Nephron progenitor cell (in vitro differentiated cells): Measurements from ENCODE around the gene SLC35B1.
A peak's percentile ranks its signal among the peaks of the same experiment; 100 is the strongest.

ENCODE experiments used
- DNase-seq: peaks from one replicate; pipeline ENCODE4 v3.0.0; 2021
- H3K27ac Mint-ChIP-seq: 2 replicates; pipeline ENCODE4 v1.8.0; 2021; ENCODE audit warnings: mild to moderate bottlenecking, moderate library complexity, mixed read lengths
- H3K27me3 Mint-ChIP-seq: 2 replicates; pipeline ENCODE4 v1.8.0; 2021; ENCODE audit warnings: mild to moderate bottlenecking, low read depth, mixed read lengths; ENCODE audit not compliant: poor library complexity
- H3K36me3 Mint-ChIP-seq: 2 replicates; pipeline ENCODE4 v1.8.0; 2021; ENCODE audit warnings: low read depth, mixed read lengths
- H3K4me1 Mint-ChIP-seq: 2 replicates; pipeline ENCODE4 v1.8.0; 2021; ENCODE audit warnings: mixed read lengths
- H3K4me3 Mint-ChIP-seq: 2 replicates; pipeline ENCODE4 v1.8.0; 2021; ENCODE audit warnings: mild to moderate bottlenecking, moderate library complexity, mixed read lengths
- H3K9me3 Mint-ChIP-seq: 2 replicates; pipeline ENCODE4 v1.8.0; 2021; ENCODE audit warnings: mild to moderate bottlenecking, moderate library complexity, mixed read lengths
- CTCF ChIP-seq: fragments of 200-600 bp; sonication (generic); IDR thresholded peaks from 2 replicates; pipeline ENCODE4 v1.5.0; 2021; ENCODE audit warnings: antibody characterized with exemption

Gene SLC35B1

GRCh38 chr17:49699966-49700575 lies 7.7 kb downstream of the SLC35B1 start:
- TF ChIP-seq CTCF = no peak
- no peak for DNase-seq
- Mint-ChIP-seq H3K4me3 (no peak overlapping the region), H3K27ac (no peak overlapping the region), H3K27me3 (peaks cover 7% of the 10 kb centered on the region), H3K9me3 (no peaks in the 10 kb centered on the region), H3K36me3 (peaks cover 37% of the 10 kb centered on the region), H3K4me1 (peaks cover 13% of the 10 kb centered on the region)

DNA sequence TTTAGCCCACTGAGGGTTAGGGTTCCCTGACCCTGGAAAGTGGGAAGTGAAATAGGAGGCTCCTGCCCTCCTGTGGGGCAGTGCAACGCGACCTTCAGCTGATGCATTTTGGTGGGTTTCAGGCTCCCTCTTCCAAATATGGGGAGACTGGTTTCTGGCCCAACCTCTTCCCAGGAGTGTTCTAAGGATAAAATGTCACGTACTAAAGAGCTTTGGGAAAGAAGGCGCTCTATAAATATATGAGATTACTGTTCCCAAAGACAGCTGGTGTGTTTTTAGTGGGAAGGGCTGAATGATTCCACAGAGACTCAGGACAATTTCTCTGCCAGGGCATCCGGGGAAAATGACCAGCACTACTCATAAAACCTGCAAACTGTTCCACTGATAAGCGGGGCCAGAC lies 9.8 kb downstream of the SLC35B1 start:
- no peak overlapping the region for H3K4me3 Mint-ChIP-seq
- H3K27ac Mint-ChIP-seq = no peak overlapping the region
- no peak for TF ChIP-seq CTCF
- H3K9me3 Mint-ChIP-seq = no peaks in the 10 kb centered on the region
- DNase-seq = no peak
- peaks cover 26% of the 10 kb centered on the region for H3K36me3 Mint-ChIP-seq
- H3K27me3 Mint-ChIP-seq = peaks cover 7% of the 10 kb centered on the region
- H3K4me1 Mint-ChIP-seq = peaks cover 16% of the 10 kb centered on the region

DNA sequence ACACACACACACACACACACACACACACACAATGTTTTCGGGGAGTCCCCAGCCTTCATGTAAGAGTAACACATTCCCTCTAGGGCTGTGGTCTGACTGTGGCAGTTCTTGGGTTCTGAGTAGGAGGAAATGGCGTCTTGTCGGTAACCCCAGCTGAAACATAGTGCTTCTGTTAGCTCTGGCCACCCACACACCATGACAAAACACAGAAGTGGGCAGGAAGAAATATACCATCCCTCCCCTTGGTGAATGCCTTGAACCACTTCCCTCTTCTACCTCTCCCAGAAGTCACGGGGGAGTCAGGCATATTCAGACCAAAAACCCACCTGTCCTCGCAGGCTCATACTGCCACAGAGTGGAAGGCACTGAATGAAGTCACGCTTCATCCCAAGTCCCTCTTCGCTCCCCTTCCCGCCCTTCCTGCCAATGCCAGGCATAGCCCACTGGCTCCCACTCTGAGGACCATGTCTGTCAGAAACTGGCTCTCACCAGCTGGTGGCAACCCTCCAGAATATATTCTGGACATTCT lies 11.5 kb downstream of the SLC35B1 start:
- no peak overlapping the region for H3K27ac Mint-ChIP-seq
- H3K4me1 Mint-ChIP-seq = peaks cover 25% of the 10 kb centered on the region
- peaks cover 18% of the 10 kb centered on the region for H3K36me3 Mint-ChIP-seq
- H3K27me3 Mint-ChIP-seq = peaks cover 15% of the 10 kb centered on the region
- TF ChIP-seq CTCF = no peak
- H3K4me3 Mint-ChIP-seq = no peak overlapping the region
- no peak for DNase-seq
- H3K9me3 Mint-ChIP-seq = no peaks in the 10 kb centered on the region

DNA sequence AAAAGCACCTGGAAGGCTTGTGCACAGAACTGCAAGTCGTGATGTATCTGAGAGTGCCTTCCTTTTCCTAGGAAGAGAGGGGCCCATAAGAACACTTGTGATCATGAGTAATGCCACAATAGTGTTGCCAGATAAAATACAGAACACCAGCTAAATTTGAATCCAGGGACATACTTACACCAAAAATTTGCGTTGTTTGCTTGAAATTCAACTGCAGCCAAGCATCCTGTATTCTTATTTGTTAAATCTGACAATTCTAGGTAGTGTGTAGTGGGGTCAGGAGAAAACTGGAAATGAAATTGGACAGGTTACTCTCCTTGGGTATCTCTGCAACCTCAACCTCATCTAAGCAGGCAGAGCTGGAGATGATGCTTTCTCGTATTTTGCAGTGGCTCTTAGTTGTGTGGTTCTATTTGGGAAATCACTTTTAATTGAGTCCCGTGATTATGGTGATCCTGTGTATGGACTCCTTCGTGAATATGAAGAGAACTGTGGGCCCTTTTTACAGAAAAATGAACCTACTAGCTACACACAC lies 12.0 kb downstream of the SLC35B1 start:
- Mint-ChIP-seq H3K4me1 (peaks cover 30% of the 10 kb centered on the region), H3K27ac (no peak overlapping the region), H3K9me3 (no peaks in the 10 kb centered on the region), H3K27me3 (peaks cover 15% of the 10 kb centered on the region), H3K4me3 (no peak overlapping the region), H3K36me3 (peaks cover 13% of the 10 kb centered on the region)
- no peak for TF ChIP-seq CTCF
- no peak for DNase-seq

DNA sequence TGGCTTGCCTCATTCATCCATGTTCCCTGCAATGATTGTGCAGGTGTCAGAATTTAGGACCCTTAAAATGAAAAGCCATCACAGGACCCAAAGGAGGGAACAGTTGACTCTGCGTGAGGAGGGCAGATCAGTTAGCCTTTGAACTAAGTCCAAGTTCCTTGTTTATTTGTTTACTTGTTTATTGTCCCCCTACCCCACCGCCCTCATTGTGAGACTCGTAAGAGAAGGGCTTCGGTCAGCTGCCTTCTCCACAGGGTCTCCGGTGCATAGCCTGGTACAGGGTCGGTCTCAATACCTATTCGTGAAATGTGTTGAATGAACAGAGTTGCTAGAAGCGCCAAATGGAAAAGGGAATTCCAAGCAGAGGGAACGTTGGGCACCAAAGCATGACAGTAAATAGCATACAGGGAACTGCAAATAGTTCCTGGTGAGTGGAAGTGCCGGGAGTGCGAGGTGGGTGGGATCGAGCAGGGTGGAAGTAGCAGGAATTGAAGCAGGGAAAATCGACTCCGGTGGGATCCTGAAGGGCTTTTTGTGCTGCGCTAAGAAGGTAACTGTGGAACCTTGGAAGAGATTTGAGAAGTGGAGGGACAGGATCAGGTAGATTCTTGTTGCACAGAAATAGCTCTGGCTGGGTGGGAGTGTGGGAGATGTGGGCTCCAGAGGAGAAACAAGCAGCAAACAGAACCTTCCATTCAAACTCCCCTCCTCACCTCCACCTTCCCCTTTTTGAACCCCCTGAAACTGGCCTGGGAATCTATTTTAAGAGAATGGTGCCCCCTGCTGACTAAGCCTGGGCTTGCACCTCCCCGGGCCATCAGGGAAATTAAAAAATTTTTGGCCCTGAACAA lies 12.7 kb downstream of the SLC35B1 start:
- peaks cover 6% of the 10 kb centered on the region for H3K36me3 Mint-ChIP-seq
- H3K27me3 Mint-ChIP-seq = peaks cover 15% of the 10 kb centered on the region
- H3K9me3 Mint-ChIP-seq = no peaks in the 10 kb centered on the region
- no peak overlapping the region for H3K27ac Mint-ChIP-seq
- DNase-seq = peak; percentile 76
- peak overlapping the region; percentile 34 for H3K4me3 Mint-ChIP-seq
- peaks cover 30% of the 10 kb centered on the region for H3K4me1 Mint-ChIP-seq
- peak; percentile 85 for TF ChIP-seq CTCF
